Fibroblast of upper back skin (primary cell): ENCODE data around the gene GGTA1.
"Not testable (repeated sequence)": the region's sequence is repeated elsewhere in the genome, so short reads cannot be mapped to it uniquely, and the experiment has no call there.

Experiments used
- DNase-seq: peaks from one replicate; pipeline ENCODE4 v3.0.0-alpha.2; 2013

Gene GGTA1

DNA sequence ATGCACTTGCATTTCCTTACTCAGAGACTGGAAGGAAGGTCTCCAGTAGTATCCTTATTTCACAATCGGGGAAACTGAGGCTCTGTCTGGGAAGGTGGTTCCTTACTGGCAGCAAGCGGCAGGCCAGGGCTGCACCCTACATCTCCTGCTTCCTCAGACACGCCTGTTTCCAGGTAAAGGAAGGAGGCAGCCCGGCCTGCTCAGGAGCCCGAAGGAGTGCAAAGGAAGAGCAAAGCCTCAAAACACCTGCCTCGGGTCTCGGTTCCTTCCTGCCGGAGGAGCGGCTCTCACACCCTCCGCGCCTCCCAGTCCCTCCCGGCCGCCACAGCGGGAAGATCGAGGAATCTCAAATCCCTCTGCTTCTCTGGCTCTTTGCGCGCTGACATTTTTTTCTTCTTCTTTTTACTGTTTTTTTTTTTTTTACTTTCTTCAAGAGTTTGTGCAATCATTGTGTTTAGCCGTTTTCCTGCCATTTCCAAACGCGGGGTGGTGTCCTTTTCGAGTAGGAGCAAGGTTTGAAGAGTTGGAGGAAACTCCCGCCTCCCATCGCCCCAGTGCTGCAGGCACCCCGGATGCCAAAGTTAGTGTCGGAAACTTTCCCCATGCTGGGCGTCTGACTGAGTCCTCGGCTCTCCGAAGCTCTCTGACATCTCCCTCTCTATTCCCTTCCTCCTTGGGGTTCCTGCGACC is 1.0 kb downstream of the GGTA1 start:
- DNase-seq: peak; percentile 23

DNA sequence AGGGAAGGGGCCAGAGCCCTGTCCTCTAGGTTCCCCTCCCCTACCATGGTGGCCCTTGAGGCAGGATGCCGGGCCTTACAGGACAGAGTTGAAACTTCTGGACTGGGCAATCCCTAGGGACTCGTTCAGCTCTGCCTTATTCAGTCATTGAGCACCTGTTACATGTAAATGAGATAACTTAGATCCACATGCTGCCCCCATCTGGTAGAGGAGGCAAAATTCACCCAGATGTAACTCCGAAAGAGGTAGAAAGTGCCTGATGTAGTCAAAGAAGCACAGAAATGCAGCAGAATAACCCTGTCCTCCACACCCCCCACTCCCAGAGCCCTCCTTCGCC is 1.5 kb downstream of the GGTA1 start:
- peak; percentile 62 for DNase-seq

DNA sequence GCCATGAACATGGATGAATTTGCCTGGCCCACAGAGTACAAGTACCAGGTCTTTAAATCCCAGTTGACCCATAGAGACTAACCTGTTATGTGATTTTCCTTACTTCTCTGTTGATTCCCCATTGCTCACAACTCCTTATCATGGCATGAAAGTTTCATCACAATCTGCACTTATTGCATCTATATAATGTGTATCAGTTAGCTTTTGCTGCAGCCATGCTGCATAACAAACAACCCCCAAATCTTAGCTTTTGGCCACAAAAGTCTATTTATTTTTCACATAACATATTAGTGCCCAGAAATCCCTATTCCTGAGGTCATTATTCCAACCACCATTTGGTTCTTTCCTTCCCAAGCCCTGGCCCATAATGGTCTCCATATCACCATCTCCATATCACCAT is 3.7 kb downstream of the GGTA1 start:
- DNase-seq: no peak

DNA sequence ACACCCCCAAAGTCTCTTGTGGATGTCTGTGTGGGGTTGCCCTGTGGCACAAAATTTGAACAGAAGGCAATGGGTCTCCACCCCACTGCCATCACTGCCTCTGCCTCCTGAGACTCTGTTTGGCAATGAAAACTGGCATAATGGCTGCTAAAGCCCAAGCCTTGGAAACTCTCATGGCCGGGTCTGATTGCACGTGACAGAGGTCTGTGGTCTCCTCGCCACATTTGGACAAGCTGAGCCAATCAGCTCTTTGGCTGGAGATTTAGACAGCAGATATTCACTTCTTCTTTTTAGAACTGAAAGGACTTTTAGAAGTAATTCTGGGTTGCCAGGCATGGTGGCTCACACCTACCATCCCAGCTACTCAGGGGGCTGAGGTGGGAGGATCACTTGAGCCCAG is 5.5 kb downstream of the GGTA1 start:
- DNase-seq: no peak

DNA sequence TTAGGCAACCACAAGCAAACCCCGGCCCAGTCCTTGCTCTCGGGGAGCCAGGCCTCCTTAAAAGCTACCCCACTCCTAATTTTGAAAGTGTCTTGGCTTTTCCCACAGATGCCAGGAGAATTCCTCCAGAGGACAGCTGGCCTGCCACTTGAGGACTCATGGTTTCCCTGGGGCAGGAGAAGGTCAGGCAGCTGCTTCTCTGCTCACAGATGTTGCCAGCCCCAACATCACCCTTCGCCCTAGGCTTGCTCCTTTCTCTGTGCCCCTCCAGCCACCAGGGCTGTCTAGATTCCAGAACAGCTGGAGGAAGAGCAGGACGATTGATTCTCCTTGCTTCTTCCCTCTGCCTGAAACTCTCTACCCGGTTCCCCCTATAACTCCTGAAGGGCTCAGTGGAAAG is 8.5 kb downstream of the GGTA1 start:
- no peak for DNase-seq

DNA sequence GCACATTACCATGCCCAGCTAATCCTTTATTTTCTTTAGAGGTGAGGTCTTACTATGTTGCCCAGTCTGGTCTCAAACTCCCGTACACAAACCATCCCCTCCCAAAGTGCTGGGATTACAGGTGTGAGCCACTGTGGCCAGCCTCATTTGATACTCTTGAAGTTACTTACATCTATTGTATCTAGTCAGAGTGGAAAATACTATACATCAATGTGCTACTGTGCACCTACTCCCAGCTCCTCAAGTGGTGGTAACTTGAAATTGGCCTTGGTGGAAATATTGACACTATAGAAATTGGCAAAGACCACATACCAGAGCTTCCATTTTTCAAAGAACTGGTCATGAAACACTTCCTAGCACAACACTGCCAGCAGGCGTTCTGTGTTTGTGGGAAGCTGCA is 10.3 kb downstream of the GGTA1 start:
- no peak for DNase-seq

DNA sequence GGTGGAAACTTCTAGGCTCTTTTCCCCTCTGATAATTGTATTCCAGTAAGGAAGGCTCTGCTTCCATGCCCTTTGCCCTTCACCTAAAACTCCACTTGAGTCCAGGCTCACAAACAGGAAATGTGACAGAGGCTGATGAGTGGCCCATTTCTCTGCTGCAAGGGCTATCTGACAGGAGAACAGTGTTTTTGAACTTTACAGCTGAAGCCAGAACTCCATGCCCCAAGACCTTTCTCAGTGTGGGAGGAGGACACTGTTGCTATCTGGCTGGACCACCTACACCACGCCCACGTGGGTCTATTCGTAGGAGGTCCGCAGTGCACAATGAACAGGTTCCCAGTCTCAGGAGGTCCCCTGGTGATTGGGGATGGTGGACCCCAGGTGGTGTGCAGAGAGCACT is 13.6 kb downstream of the GGTA1 start:
- no peak for DNase-seq

DNA sequence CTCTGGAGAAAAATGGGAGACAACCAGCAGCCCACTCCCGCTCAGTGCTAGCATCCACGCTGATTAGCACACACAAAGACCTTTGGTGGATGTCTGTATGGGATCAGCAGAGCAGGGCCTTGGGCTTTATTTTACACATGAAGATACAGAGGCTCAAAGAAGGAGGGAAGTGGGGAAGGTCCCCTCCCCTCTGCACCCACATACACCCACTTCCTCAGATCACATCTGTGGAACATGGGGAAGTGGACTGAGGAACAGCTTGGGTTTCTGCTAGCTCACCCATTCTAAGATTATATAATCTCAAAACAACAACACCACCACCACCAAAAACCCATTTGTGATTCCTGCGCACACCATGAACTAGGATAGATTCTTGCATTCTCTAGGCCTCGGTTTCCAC is 14.0 kb downstream of the GGTA1 start:
- DNase-seq: no peak

DNA sequence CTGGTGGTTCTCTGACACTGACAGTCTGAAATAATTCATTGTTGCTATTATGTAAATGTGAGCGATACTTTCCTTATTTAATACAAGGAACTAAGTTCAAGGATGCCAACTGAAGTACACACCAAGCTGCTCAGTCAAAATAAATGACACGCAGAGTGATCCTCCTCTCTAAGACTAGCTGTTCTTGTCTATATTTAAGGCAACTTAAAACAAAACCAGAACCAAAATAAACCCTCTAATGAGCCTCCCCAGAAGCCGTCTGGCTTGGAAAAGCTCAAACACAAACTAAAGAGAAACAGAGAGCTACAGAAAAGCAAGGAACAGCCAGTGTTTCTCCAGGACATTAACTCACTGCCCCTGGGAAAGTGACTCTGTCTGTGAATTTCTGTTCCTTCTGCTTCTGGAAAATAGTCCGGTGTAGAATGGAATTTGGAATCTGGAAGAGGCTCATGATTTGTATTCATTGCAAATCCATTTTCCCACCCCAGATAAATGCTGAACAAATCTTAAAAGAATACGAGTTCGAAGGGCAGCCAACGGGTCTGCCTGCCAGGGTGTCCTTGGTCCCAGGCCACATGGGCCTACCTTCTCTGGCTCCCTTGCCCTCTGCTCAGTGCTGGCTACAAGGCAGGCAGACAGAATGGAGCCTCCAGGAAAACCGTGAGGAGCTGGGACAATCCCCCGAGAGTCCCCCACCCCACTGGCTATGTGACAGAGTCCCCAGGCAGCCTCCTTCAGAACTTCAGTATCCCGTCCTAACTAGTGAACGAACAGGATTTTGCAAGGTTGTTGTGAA is 14.8 kb downstream of the GGTA1 start:
- DNase-seq: no peak

DNA sequence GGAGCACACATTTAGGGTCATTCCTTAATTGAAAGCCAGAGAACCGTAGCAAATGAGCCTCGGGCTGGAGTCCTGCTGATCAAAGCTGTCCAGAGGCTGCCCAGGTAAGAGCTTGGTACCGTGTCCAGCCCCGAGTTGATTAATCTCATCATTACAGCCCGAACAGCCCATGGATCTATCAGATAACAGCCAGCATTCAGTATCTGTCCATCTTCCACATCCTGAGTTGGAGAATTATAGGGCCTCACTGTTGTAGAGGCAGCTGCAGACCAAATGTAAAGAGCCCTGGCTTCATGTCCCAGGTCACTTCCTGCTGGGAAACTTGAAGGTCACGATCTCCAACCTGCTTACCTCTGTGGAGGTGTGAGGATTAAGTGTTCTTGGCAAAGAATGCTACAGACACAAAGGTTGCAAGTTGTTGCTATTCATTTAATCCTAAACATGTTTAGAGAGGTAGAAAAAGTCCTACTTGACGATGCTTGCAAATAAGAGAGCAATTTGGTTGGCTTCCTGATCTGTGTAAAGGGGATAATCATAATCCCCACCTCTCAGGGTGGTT is 16.1 kb downstream of the GGTA1 start:
- DNase-seq: no peak

DNA sequence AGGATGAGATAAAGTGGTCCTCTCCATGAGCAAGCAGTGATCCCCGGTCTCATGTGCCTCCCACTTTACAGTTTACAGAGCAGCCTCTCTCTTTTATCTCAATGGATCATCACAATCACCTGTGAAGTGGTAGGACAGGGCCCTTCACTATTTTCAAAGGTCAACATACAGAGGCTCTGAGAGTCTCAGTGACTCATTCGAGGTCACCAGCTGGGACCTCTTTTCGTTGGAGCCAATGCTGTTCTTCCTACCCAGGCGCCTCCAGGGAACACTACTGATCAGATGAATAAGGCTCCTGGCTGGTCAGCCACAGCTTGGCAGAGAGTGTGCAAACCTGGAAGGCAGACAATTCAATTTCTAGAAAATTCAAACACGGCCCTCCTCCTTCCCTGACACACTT is 16.6 kb downstream of the GGTA1 start:
- DNase-seq: no peak

DNA sequence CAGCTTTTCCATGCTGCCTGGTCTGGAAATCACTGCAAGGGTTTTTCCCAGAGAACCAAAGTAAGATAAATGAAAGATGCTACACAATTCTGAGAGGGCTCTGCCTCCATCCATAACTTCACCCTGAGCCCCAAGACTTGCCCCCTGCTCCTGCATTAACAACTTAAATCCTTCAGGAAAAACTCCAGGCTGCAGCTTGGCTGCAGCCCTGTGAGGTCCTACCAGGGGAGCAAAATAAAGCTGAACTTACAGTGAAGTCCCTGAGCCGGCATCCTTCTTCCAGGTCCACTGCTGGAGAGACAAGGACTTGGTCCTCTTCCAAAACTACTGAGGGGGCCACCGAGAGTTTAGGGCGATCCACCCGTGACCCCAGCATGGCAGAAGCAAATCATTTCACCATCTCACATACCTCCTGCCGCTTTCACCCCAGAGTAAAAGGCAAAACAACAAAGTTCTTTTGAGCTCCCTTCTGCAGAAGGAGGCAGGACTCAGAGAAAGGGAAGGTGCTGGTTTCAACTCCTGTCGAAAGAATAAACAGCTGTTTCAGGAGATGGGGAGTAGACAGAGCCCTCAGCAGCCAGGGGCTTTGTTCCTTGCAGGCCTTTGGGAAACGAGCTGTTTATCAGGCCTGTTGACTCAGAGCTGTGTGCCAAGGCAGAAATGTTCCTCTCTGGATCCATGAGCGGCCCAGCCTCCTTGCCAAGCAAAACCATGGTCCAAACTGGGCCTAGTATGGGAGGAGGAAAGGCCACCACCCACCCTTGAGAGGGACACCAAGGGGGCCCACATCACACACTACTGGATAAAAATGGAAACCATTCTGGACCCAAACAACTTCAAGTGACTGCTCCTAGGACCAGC is 20.6 kb downstream of the GGTA1 start:
- DNase-seq: no peak

DNA sequence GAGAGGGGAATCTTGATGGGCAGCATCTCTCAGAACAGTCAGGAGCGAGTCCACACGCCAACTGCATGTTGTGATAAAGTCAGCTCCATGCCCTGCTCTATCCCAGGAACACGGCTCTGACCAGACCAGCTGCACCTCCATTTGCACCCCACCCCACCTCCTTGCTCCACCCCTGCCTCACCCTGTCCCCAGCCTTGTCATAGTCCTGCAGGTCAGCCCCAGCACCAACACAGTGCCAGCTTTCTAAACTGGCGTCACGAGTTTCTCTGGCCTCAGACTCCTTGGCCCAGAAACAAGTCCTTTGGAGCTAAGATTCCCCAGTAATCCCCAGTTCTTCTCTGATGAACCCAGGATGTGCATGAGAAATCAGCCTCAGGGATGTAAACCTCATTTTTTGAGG is 23.5 kb downstream of the GGTA1 start:
- no peak for DNase-seq

DNA sequence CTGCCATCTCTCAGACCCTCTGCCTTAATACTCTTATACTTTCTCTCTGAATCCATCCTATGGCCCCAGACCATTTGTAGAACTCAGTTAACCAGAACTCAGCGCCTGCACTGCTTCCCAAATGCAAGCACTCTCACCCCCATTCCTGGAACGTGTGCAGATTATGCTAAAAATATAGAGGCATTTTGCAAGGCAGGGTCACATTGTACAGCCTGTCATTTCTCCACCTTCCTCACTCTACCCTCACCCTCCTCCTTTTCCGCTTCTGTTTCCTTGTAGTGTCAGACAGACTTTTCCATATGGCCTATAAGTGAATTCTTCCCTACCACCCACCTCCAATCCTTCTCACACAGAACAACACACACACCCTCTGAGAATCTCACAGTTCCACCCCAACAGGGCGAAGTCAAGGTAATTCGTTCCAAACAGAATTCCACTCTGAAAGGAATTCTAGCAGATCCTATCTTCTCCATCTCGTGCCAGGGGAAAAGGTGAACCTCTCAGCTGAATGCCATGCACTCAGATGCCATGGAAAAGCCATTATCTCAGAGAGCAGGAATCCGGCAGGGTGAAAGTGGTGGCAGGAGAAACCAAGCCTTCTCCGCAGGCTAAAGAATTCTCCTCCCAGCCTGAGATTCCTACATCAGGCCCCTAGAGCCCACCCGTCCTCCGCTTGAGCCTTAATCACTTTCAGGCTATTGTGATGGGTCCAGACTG is 25.3 kb downstream of the GGTA1 start:
- no peak for DNase-seq

DNA sequence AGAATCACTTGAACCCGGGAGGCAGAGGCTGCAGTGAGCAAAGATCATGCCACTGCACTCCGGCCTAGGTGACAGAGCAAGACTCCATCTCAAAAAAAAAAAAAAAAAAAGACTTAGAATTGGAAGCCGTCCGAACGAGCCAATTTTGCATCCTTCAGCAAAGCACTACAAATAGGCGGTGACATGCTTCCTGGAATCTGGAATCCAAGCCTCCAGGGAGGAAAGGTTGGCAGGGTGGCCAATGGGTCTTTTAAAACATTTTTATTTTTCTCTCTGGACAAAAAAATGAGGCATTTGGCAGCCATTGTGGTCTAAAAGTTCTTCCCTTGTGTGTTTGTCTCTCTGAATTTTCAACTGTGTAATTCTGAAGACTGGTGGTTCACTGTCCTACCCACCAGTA is 26.4 kb downstream of the GGTA1 start:
- DNase-seq: no peak

DNA sequence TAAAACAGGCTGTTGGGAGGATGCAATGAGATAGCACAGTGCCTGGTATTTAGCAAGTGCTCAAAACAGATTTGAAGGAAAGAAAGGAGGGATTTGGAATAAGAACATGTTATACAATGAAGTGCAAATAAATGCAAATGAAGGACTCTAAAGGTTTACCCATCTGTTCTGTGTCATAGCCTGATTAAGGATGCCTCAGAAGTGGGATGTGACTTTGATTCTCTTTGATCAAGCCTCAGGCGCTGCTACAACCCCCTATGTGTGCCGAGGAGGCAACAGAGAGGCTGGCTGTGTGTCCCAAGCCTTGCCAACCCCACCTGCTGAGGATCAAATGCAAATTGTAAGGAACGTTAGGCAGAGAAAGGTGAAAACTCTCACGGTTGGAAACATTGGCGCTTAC is 27.2 kb downstream of the GGTA1 start:
- no peak for DNase-seq

DNA sequence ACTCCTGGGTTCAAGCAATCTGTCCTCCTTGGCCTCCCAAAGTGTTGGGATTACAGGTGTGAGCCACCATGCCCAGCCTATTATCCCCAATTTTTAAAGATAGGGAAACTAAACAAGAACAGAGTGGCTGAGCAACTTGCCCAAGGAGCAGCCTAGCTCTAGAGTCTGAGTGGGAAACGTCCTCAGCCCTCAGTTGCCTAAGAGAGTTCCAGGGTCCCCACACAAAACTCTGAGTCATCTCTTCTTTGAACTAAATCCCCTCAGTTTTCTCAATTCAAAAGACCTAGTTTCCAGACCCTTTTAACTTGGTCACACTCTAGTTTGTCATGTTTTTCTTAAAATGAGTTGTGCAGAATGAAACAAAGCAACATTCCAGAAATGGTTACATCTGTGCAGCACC is 33.5 kb downstream of the GGTA1 start:
- DNase-seq: no peak

DNA sequence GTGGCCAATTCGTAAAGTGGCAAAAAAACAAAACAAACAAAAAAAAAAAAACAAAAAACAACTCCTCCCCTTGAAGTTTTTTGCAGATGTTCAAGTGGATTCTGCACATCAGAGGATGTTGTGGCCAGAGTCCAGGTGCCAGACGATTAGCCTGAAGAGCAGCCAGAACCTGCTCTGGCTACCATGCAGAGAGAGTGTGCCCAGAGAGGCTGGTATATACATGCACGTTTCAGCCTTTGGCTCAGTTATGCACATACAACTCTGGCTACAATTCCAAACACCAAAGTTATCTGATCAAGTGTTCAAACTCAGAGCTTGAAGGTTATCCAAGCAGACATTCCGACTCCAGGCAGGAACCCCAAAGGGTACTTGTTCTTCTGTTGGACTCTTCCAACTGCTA is 34.7 kb downstream of the GGTA1 start:
- no peak for DNase-seq

DNA sequence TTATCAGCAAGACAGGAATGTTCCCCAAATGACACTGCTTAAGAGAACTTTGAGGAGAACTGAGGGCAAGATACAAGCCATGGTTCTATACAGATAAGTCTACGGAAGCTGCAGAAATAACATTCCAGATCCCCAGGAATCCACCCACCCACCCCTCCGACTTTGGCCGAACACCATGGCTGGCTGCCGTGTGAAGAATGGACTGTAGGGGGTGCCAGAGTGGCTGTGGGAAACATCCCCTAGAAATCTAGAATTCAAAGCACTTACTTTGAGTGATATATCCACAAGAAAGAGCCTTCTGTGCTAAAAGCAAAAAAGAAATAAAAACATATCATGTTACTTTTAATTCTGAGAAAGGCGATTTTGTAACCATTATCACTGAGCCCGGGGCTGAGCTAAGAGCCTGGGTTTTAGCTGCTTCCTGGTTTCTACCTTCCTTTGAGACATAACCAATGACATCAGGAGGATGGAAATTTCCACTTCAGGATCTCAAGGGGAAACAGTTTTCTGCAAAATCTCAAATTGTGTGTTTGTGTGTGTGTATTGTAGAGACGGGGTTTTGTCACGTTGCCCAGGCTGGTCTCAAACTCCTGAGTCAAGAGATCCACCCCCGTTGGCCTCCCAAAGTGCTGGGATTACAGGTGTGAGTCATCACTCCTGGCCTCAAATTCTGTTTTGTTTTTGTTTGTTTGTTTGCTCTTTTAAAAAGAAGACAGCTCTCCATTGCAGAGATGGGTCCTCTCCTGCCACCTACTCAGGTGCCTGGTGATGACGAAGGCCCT is 36.4 kb downstream of the GGTA1 start:
- no peak for DNase-seq

DNA sequence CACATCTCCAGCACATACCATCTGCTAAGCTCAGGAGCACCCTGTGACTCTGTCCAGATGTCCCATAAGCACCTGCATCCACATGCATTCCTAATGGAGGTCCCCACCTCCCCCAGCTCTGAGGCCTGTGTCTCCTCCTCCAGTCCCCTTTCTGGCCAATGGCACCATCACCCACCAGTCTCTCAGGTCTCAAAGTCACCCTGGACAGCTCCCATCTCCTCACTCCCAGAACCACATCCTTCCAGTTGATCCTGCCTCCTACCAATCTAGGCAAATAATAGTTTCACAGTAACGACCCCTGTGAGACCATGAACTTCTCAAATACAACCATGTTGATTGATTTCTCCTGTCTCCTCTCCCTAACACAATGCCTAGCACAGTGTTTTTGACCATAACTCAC is 40.1 kb downstream of the GGTA1 start:
- DNase-seq: no peak

DNA sequence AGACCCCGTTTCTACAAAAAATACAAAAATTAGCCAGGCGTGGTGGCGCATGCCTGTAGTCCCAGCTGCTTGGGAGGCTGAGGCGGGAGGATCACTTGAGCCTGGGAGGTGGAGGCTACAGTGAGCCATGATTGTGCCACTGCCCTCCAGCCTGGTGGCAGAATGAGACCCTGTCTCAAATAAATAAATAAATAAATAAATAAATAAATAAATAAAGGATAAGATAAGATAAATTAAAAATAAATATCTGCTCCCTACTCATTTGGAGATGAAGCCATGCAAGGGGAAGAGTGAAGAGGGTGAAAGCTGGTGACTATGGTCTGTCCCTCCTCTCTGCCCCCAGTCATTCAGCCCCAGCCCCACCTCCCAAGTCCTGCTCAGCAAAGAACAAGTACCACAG is 41.2 kb downstream of the GGTA1 start:
- not testable (repeated sequence) for DNase-seq
